ENCODE results near the gene KAT6B.

GRCh38 chr10:75079436-75080083, 253.2 kb downstream of the KAT6B start:
- TF ChIP-seq CTCF (IDR thresholded peaks at IDR 0.05 in 2 of 3, conservative IDR thresholded peaks at IDR 0.05 in 1 of 3; ENCODE audit: control insufficient read depth in 2 of 3, extremely low read depth in 1 of 3, insufficient read depth in 1 of 3, low read depth in 3 of 3, low read length in 3 of 3) (no peak), KDM1A (IDR thresholded peaks at IDR 0.05; ENCODE audit: borderline replicate concordance) (no peak), RUNX3 (IDR thresholded peaks at IDR 0.05; ENCODE audit: low read length) (no peak), JUNB (IDR thresholded peaks at IDR 0.05) (no peak)
